Heart right ventricle (tissue), 16 donors: Measurements from ENCODE around the gene ARPIN. TPM values are rescaled to one million over a fixed set of nuclear protein-coding genes. Genes with fewer than 3 reads are reported as not detected.
A peak's percentile ranks its signal among the peaks of the same experiment; 100 is the strongest.

Experiments
- ATAC-seq, 8 donors: fragments of 200-7000 bp; cut with Tn5 transposase; one replicate each; pipeline ENCODE4 v1.9.1; 2020; ENCODE audit warnings: mild to moderate bottlenecking in 8 of 8, moderate library complexity in 8 of 8, moderate number of reproducible peaks in 1 of 8
- DNase-seq, 2 donors: peaks; one replicate each; pipeline ENCODE4 v3.0.0-alpha.2; 2020
- H3K27ac ChIP-seq, 10 donors: fragments of 200-600 bp; sonication (generic) in 2 of 10; one replicate each; pipeline versions ENCODE4 v1.5.0 to v1.8.0; 2020 to 2022; ENCODE audit warnings: mild to moderate bottlenecking in 3 of 10
- H3K27me3 ChIP-seq, 7 donors: fragments of 200-600 bp; one replicate each; pipeline ENCODE4 v1.8.0; 2021 to 2022; ENCODE audit warnings: mild to moderate bottlenecking in 2 of 7
- H3K36me3 ChIP-seq, 9 donors: fragments of 200-600 bp; sonication (generic) in 1 of 9; one replicate each; pipeline versions ENCODE4 v1.5.0 to v1.8.0; 2020 to 2022; ENCODE audit warnings: mild to moderate bottlenecking in 2 of 9
- H3K4me1 ChIP-seq, 9 donors: fragments of 200-600 bp; sonication (generic) in 1 of 9; one replicate each; pipeline versions ENCODE4 v1.5.0 to v1.8.0; 2020 to 2022; ENCODE audit warnings: mild to moderate bottlenecking in 4 of 9
- H3K4me3 ChIP-seq, 10 donors: fragments of 200-600 bp; sonication (generic) in 2 of 10; one replicate each; pipeline versions ENCODE4 v1.5.0 to v1.8.0; 2020 to 2022; ENCODE audit warnings: mild to moderate bottlenecking in 7 of 10, moderate library complexity in 2 of 10
- H3K9me3 ChIP-seq, 11 donors: fragments of 200-600 bp in 10 of 11; sonication (generic) in 2 of 11; one replicate each; pipeline versions ENCODE4 v1.5.0 to v1.8.0; 2013 to 2022; ENCODE audit warnings: mild to moderate bottlenecking in 2 of 11, control low read depth in 1 of 11, moderate library complexity in 1 of 11
- WGBS, 2 donors: extraction: QIAGEN DNeasy Blood & Tissue Kit; methylation state at CpG; one replicate each; pipeline ENCODE4 v1.1.7; 2013; ENCODE audit warnings: inconsistent platforms in 1 of 2; 5-methylcytosine and 5-hydroxymethylcytosine counted together
- intact Hi-C, 10 donors: fragments of 100-400 bp; cut with DNase I; formaldehyde crosslinking; loops; one replicate each; pipeline versions ENCODE4 v1.11.1 to v1.14.2; 2022
- polyA plus RNA-seq, 2 donors: library from polyadenylated mRNA; stranded (reverse); fragments of 200-250 nt; gene quantifications; one replicate each; pipeline ENCODE4 v1.2.3, GENCODE V29; 2013
- total RNA-seq, 10 donors: library from RNA; stranded (reverse); fragmentation: NEBNext Ultra II Directional in 3 of 10; extraction: Animal tissue kit (Norgen Biotek cat#: 25700) in 3 of 10; gene quantifications; one replicate each; pipeline versions ENCODE4 v1.2.1 to v1.2.4, GENCODE V29; 2021 to 2023
- TF ChIP-seq, protein P1 (sequence below), 9 donors: fragments of 200-600 bp; sonication (generic) in 2 of 9; IDR thresholded peaks; one replicate each; pipeline versions ENCODE4 v1.5.0 to v1.8.0; 2021 to 2022; ENCODE audit warnings: antibody characterized with exemption in 9 of 9, mild to moderate bottlenecking in 5 of 9, moderate library complexity in 1 of 9
- donor health status: Arrhythmogenic right ventricular cardiomyopathy.
- donor health status: ischemic (EF 13 %, LVEDD 7.1; RV severe dilation, severe dysfunction).
- donor health status: healthy with polysubstance abuse.
- donor health status: DM: no; HTN: yes; CAD: no.
- donor health status: DM: no; HTN: no; CAD: no.
- donor health status: ischemic (EF 25% LVEDD 6.9; RV normal size, moderate dysfunction).
- donor health status: ischemic (EF 25% LVEDD 5.7; RV mildly dilated, moderate dysfunction).
- donor health status: healthy.
- donor health status: DM: yes; HTN: yes; CAD: no.
- donor health status: Ischemic cardiomyopathy.
- donor health status: ischemic (EF 35%, LVEDD 5.7; RV mildly dilated, moderate dysfunction).
- donor health status: nonischemic (EF 11% LVEDD 7.7; RV severe dilation, severe dysfunction).
- donor health status: DM: yes; HTN: yes; CAD: no.
- donor health status: PGD.
- donor health status: ischemic (EF 29% LVEDD 5.4; RV normal size, mild dysfunction).
- donor health status: nonischemic (EF 23%, LVEDD 6.1; RV moderate dilation, normal function).

The ARPIN gene
- total and polyA plus RNA-seq, 12 donors, result 4.6 to 12.8 (median 11.0) TPM

GRCh38 chr15:89898614-89899294 lies 14.0 kb downstream of the ARPIN start:
- intact Hi-C loops, result loop anchor here in 5 of 10 donors (5.0 to 10.0 kb wide), 2 partner anchors 174 to 326 kb away; no protein-coding TSS in a partner anchor
- Histone ChIP-seq H3K36me3 (peaks cover 0 to 40% (median 6%) of the 10 kb centered on the region in 9 donors), H3K4me1 (peaks cover 0 to 25% (median 6%) of the 10 kb centered on the region in 9 donors), H3K27me3 (no peaks in the 10 kb centered on the region), H3K27ac (no peak overlapping the region), H3K4me3 (no peak overlapping the region), H3K9me3 (no peaks in the 10 kb centered on the region)
- no peak for DNase-seq
- no peak for ATAC-seq
- TF ChIP-seq, protein P1, sequence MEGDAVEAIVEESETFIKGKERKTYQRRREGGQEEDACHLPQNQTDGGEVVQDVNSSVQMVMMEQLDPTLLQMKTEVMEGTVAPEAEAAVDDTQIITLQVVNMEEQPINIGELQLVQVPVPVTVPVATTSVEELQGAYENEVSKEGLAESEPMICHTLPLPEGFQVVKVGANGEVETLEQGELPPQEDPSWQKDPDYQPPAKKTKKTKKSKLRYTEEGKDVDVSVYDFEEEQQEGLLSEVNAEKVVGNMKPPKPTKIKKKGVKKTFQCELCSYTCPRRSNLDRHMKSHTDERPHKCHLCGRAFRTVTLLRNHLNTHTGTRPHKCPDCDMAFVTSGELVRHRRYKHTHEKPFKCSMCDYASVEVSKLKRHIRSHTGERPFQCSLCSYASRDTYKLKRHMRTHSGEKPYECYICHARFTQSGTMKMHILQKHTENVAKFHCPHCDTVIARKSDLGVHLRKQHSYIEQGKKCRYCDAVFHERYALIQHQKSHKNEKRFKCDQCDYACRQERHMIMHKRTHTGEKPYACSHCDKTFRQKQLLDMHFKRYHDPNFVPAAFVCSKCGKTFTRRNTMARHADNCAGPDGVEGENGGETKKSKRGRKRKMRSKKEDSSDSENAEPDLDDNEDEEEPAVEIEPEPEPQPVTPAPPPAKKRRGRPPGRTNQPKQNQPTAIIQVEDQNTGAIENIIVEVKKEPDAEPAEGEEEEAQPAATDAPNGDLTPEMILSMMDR (IDR thresholded peaks at IDR 0.05), result peak in 8 of 9 donors; percentile 16 to 56 (median 48)
- WGBS, 2 donors, result 88 to 92% methylated on average over 7 of the region's 7 CpGs

DNA sequence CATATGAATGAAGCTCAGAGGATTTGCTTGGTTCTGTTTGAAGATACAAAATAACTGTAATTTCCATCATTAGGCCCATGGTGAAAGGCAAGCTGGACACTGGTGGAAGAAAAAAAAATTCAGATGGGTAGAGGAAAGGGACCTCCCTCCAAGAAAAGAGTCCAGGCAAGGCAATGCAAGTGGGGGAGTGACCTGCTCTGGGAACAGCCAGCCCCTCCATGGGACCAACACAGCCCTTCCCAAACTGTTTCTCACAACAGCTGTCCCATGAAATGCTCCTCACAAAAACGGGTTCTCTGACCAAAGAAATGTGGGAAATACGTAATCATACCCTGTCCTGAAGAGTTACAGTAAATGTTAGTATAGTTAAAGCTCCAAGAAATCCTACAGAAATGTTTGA lies 14.6 kb downstream of the ARPIN start:
- WGBS, 2 donors, result 66 to 73% methylated on average over 2 of the region's 2 CpGs
- TF ChIP-seq, protein P1 (IDR thresholded peaks at IDR 0.05), result no peak
- no peak overlapping the region for H3K4me3 ChIP-seq

DNA sequence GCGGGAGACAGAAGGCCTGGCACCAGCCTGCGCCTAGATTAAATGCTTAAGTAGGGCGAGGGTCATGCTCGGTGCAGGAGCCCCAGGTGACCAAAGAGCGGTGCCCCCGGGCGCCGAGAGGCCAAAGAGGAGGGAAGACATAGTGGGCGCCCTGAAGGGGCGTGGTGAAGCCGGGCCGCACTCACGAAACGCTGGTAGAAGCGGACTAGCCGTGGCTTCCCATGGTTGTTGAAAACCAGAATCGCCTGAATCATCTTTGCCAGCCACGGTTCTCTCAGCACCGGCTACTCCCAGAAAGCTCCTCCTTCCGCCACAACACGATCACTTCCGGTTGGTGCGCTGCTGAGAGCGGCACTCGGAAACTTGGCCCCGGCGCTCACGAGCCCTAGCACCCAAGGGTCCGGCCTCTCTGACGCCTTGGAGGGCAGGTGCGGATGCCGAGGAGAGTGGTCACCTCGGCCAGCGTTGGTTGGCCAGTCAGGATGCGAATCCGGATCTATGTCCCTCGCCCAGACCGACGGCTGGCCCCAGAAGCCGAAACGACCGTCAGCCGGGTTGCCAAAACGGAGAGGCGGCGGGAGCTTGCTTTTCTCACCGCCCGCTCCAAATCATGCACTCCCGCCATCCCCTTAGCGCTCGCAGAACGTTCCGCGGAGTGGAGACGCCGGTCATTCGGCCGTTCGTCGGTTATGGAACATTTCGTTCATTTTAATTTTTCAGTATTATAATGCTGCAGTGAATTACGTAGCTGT lies 18.9 kb downstream of the ARPIN start, which contains the start of gene AP3S2:
Gene AP3S2 (minus strand): TSS at position 299 of the 752 bp plus-strand sequence. CDS start 45 bp downstream, at position 254.
- peak within 1 kb of the TSS; percentile 57 to 95 (median 82) for H3K4me3 ChIP-seq
- ATAC-seq (peak; percentile 98 to 99 (median 99)), DNase-seq (peak; percentile 88 to 92)
- peaks cover 0 to 6% (median under 1%) of the 10 kb centered on the region in 9 donors for H3K36me3 ChIP-seq
- peak within 1 kb of the TSS; percentile 57 to 96 (median 90) for H3K27ac ChIP-seq
- 0% methylated on average over 62 of the region's 62 CpGs for WGBS, 2 donors
- no peaks in the 10 kb centered on the region for H3K9me3 ChIP-seq
- no peaks in the 10 kb centered on the region for H3K27me3 ChIP-seq
- H3K4me1 ChIP-seq, result peaks cover 0 to 42% (median 19%) of the 10 kb centered on the region in 9 donors
- intact Hi-C loops, result loop anchor here in 5 of 10 donors (2.0 to 10.0 kb wide), 4 partner anchors 108 to 331 kb away; partner anchors contain the start of gene ZNF710 (in 3 of the 5)
- TF ChIP-seq, protein P1 (IDR thresholded peaks at IDR 0.05), result peak in 1 of 9 donors; percentile 16

More for the DNA sequence above, 14.6 kb downstream of the ARPIN start:
- H3K4me1 ChIP-seq, result peaks cover 0 to 28% (median 7%) of the 10 kb centered on the region in 9 donors
- H3K27ac ChIP-seq, result no peak overlapping the region
- intact Hi-C loops, result loop anchor here in 5 of 10 donors (5.0 to 10.0 kb wide), 2 partner anchors 174 to 327 kb away; no protein-coding TSS in a partner anchor
- H3K36me3 ChIP-seq, result peaks cover 0 to 34% (median 0%) of the 10 kb centered on the region in 9 donors
- no peaks in the 10 kb centered on the region for H3K27me3 ChIP-seq
- H3K9me3 ChIP-seq, result no peaks in the 10 kb centered on the region
- no peak for DNase-seq
- no peak for ATAC-seq

GRCh38 chr15:89893027-89893426 lies 19.7 kb downstream of the ARPIN start:
- no peaks in the 10 kb centered on the region for H3K27me3 ChIP-seq
- peak overlapping the region in 9 of 10 donors; percentile 85 to 96 (median 91) for H3K27ac ChIP-seq
- intact Hi-C loops, result loop anchor here in 4 of 10 donors (5.0 to 10.0 kb wide), 3 partner anchors 109 to 332 kb away; partner anchors contain the start of gene ZNF710 (in 3 of the 4)
- peaks cover 0 to 42% (median 19%) of the 10 kb centered on the region in 9 donors for H3K4me1 ChIP-seq
- no peak for ATAC-seq
- 22 to 30% methylated on average over 6 of the region's 6 CpGs for WGBS, 2 donors
- peak overlapping the region; percentile 57 to 95 (median 82) for H3K4me3 ChIP-seq
- peaks cover 0 to 14% (median 9%) of the 10 kb centered on the region in 9 donors for H3K36me3 ChIP-seq
- TF ChIP-seq, protein P1 (IDR thresholded peaks at IDR 0.05), result no peak
- no peaks in the 10 kb centered on the region for H3K9me3 ChIP-seq
- no peak for DNase-seq
